Stomach (tissue), 9 donors: ENCODE measurements around the gene CYP24A1. TPM values are rescaled to one million over a fixed set of nuclear protein-coding genes. Genes with fewer than 3 reads are reported as not detected.

ENCODE experiments used
- DNase-seq, 2 donors: peaks; one replicate each; pipeline versions ENCODE4 v3.0.0 to v3.0.0-alpha.2; 2013 to 2019
- H3K27ac ChIP-seq, 5 donors: fragments of 200-600 bp in 4 of 5; sonication (generic) in 4 of 5; one replicate each; pipeline ENCODE4 v1.5.1; 2013 to 2019; ENCODE audit warnings: mild to moderate bottlenecking in 1 of 5, moderate library complexity in 1 of 5
- H3K27me3 ChIP-seq, 3 donors: fragments of 200-600 bp; sonication (generic); one replicate each; pipeline ENCODE4 v1.5.1; 2017 to 2019; ENCODE audit warnings: mixed run types in 1 of 3
- H3K36me3 ChIP-seq, 4 donors: fragments of 200-600 bp; sonication (generic); 1 replicate in 3 of 4; 2 replicates in 1 of 4; pipeline ENCODE4 v1.5.1; 2016 to 2019
- H3K4me1 ChIP-seq, 4 donors: fragments of 200-600 bp; sonication (generic); one replicate each; pipeline ENCODE4 v1.5.1; 2016 to 2019
- H3K4me3 ChIP-seq, 4 donors: fragments of 200-600 bp; sonication (generic) in 3 of 4; one replicate each; pipeline ENCODE4 v1.5.1; 2016 to 2019; ENCODE audit warnings: mild to moderate bottlenecking in 1 of 4
- H3K9me3 ChIP-seq, 4 donors: fragments of 200-600 bp; sonication (generic); one replicate each; pipeline ENCODE4 v1.5.1; 2016 to 2019
- CTCF ChIP-seq, 7 experiments: fragments of 450-650 bp in 4 of 7; fragments of 200-600 bp in 3 of 7; sonication (generic) in 3 of 7; IDR thresholded peaks; one replicate each; pipeline ENCODE4 v1.5.1; 2016 to 2019; ENCODE audit warnings: antibody characterized with exemption in 7 of 7, control low read depth in 2 of 7, mild to moderate bottlenecking in 1 of 7
- EP300 ChIP-seq: sonication (generic); formaldehyde crosslinking; IDR thresholded peaks from one replicate; pipeline ENCODE4 v1.6.1; 2017; ENCODE audit warnings: antibody characterized with exemption
- POLR2A ChIP-seq, 4 donors: fragments of 450-650 bp; IDR thresholded peaks; one replicate each; pipeline ENCODE4 v1.6.1; 2016; ENCODE audit warnings: antibody characterized with exemption in 4 of 4, control low read depth in 2 of 4, mild to moderate bottlenecking in 1 of 4, moderate library complexity in 1 of 4
- POLR2AphosphoS5 ChIP-seq, 3 donors: sonication (generic); formaldehyde crosslinking; IDR thresholded peaks; one replicate each; pipeline ENCODE4 v1.6.1; 2016; ENCODE audit warnings: antibody characterized with exemption in 3 of 3
- WGBS, 5 donors: extraction: QIAGEN DNeasy Blood & Tissue Kit in 3 of 5; methylation state at CpG; one replicate each; pipeline versions ENCODE4 v1.1.5 to v1.1.7; 2013 to 2018; 5-methylcytosine and 5-hydroxymethylcytosine counted together
- intact Hi-C: fragments of 100-400 bp; cut with DNase I; formaldehyde crosslinking; loops from one replicate; pipeline ENCODE4 v1.15.1; 2023; ENCODE audit warnings: low total_unique reads
- polyA plus RNA-seq, 3 donors: library from polyadenylated mRNA; stranded (reverse); fragments of 200-250 nt; gene quantifications; one replicate each; pipeline ENCODE4 v1.2.3, GENCODE V29; 2013
- total RNA-seq, 5 donors: library from RNA; depleted of rRNA; stranded (reverse); fragments of >200 nt; gene quantifications; one replicate each; pipeline versions ENCODE4 v1.1.0 to v1.2.3, GENCODE V29; 2014 to 2016
- donor health status: healthy with polysubstance abuse.
- donor health status: Bipolar disorder and iron deficiency.
- donor health status: healthy.

Gene CYP24A1
- total and polyA plus RNA-seq, 8 donors, result 1.2 TPM; not detected in 7

GRCh38 chr20:54217762-54218161, 44.0 kb upstream of the CYP24A1 start:
- H3K4me1 ChIP-seq, result peaks cover 0 to 16% (median 6%) of the 10 kb centered on the region in 4 donors
- no peak overlapping the region for H3K4me3 ChIP-seq
- H3K27ac ChIP-seq, result no peak overlapping the region
- intact Hi-C loops, result no loop called here
- TF ChIP-seq POLR2AphosphoS5 (IDR thresholded peaks at IDR 0.05) (no peak), CTCF (IDR thresholded peaks at IDR 0.05) (no peak), EP300 (no peak), POLR2A (IDR thresholded peaks at IDR 0.05) (no peak)
- no peaks in the 10 kb centered on the region for H3K27me3 ChIP-seq
- 86 to 91% (median 87%) methylated on average over 7 of the region's 7 CpGs for WGBS, 5 donors
- H3K36me3 ChIP-seq, result peaks cover 0 to 34% (median 32%) of the 10 kb centered on the region in 4 donors
- DNase-seq, result no peak
- no peaks in the 10 kb centered on the region for H3K9me3 ChIP-seq

GRCh38 chr20:54215157-54215789, 41.5 kb upstream of the CYP24A1 start:
- no peak for TF ChIP-seq EP300
- no peak for TF ChIP-seq POLR2A (IDR thresholded peaks at IDR 0.05)
- no peak for TF ChIP-seq CTCF (IDR thresholded peaks at IDR 0.05)
- TF ChIP-seq POLR2AphosphoS5 (IDR thresholded peaks at IDR 0.05), result no peak
- DNase-seq, result no peak
- Histone ChIP-seq H3K4me3 (no peak overlapping the region), H3K9me3 (no peaks in the 10 kb centered on the region), H3K27ac (no peak overlapping the region), H3K27me3 (no peaks in the 10 kb centered on the region), H3K4me1 (peaks cover 0 to 19% (median 7%) of the 10 kb centered on the region in 4 donors), H3K36me3 (peaks cover 0 to 36% (median 34%) of the 10 kb centered on the region in 4 donors)
- 81 to 94% (median 87%) methylated on average over 3 of the region's 3 CpGs for WGBS, 5 donors
- intact Hi-C loops, result no loop called here

GRCh38 chr20:54214566-54214965, 40.8 kb upstream of the CYP24A1 start:
- intact Hi-C loops, result no loop called here
- H3K36me3 ChIP-seq, result peaks cover 0 to 36% (median 34%) of the 10 kb centered on the region in 4 donors
- H3K4me3 ChIP-seq, result no peak overlapping the region
- no peaks in the 10 kb centered on the region for H3K9me3 ChIP-seq
- peaks cover 4 to 26% (median 14%) of the 10 kb centered on the region in 4 donors for H3K4me1 ChIP-seq
- H3K27ac ChIP-seq, result no peak overlapping the region
- DNase-seq, result no peak
- TF ChIP-seq EP300, result no peak
- no peak for TF ChIP-seq POLR2A (IDR thresholded peaks at IDR 0.05)
- no peak for TF ChIP-seq CTCF (IDR thresholded peaks at IDR 0.05)
- no peak for TF ChIP-seq POLR2AphosphoS5 (IDR thresholded peaks at IDR 0.05)
- 84 to 94% (median 90%) methylated on average over 8 of the region's 8 CpGs for WGBS, 5 donors
- H3K27me3 ChIP-seq, result no peaks in the 10 kb centered on the region

GRCh38 chr20:54212871-54213270, 39.1 kb upstream of the CYP24A1 start:
- WGBS, 5 donors, result 87 to 94% (median 92%) methylated on average over 3 of the region's 3 CpGs
- Histone ChIP-seq H3K9me3 (no peaks in the 10 kb centered on the region), H3K27me3 (no peaks in the 10 kb centered on the region), H3K27ac (no peak overlapping the region), H3K36me3 (peaks cover 0 to 36% (median 34%) of the 10 kb centered on the region in 4 donors), H3K4me3 (no peak overlapping the region), H3K4me1 (peaks cover 14 to 38% (median 27%) of the 10 kb centered on the region in 4 donors)
- TF ChIP-seq CTCF (IDR thresholded peaks at IDR 0.05) (no peak), POLR2AphosphoS5 (IDR thresholded peaks at IDR 0.05) (no peak), POLR2A (IDR thresholded peaks at IDR 0.05) (no peak), EP300 (no peak)
- no peak for DNase-seq
- intact Hi-C loops, result no loop called here
